Activated CD8-positive, alpha-beta T cell treated with anti-CD3 and anti-CD28 coated beads, Interleukin-2, amount 10 ng/mL, durations not matched to agents 7 days and 5 days (primary cell): ENCODE results near the gene PARD3. TPM values are rescaled to one million over a fixed set of nuclear protein-coding genes. Genes with fewer than 3 reads are reported as not detected.
"Not testable (repeated sequence)": the region's sequence is repeated elsewhere in the genome, so short reads cannot be mapped to it uniquely, and the experiment has no call there.

Experiments
- ATAC-seq: fragments of 150-1000 bp; cut with Tn5 transposase; one replicate; pipeline ENCODE4 v1.10.0; 2021; ENCODE audit warnings: moderate library complexity
- CTCF ChIA-PET: fragments of 350-600 bp; sonication (Branson Sonifier 250); formaldehyde crosslinking; loops from one replicate; lab custom pipeline; 2021; ENCODE audit warnings: antibody characterized with exemption; lab: Charles Lee
- POLR2A ChIA-PET: fragments of 350-600 bp; sonication (Branson Sonifier 250); formaldehyde crosslinking; loops from one replicate; lab custom pipeline; 2021; ENCODE audit warnings: antibody characterized with exemption; lab: Charles Lee
- DNase-seq: peaks from one replicate; pipeline ENCODE4 v3.0.0-alpha.2; 2020
- H3K27ac Mint-ChIP-seq: one replicate; pipeline ENCODE4 v1.8.0; 2021; ENCODE audit warnings: mild to moderate bottlenecking, mixed read lengths
- H3K27me3 Mint-ChIP-seq: one replicate; pipeline ENCODE4 v1.8.0; 2021; ENCODE audit warnings: low read depth, mixed read lengths
- H3K36me3 Mint-ChIP-seq: one replicate; pipeline ENCODE4 v1.8.0; 2021; ENCODE audit warnings: low read depth, mixed read lengths
- H3K4me1 Mint-ChIP-seq: one replicate; pipeline ENCODE4 v1.8.0; 2021; ENCODE audit warnings: low read depth, mixed read lengths
- H3K4me3 Mint-ChIP-seq: one replicate; pipeline ENCODE4 v1.8.0; 2021; ENCODE audit warnings: mild to moderate bottlenecking, mixed read lengths
- H3K9me3 Mint-ChIP-seq: one replicate; pipeline ENCODE4 v1.8.0; 2022; ENCODE audit warnings: mixed read lengths; ENCODE audit not compliant: insufficient read depth
- total RNA-seq, 2 experiments: library from RNA; stranded (reverse); gene quantifications; one replicate each; pipeline ENCODE4 v1.2.3, GENCODE V29; 2021

PARD3 gene
- total RNA-seq, 2 experiments from 2014 or later = 0.63 to 0.68 TPM

GRCh38 chr10:34716234-34716633 lies 98.9 kb downstream of the PARD3 start:
- H3K27me3 Mint-ChIP-seq = no peaks in the 10 kb centered on the region
- DNase-seq (no peak), ATAC-seq (no peak)
- H3K4me1 Mint-ChIP-seq = peaks cover 6% of the 10 kb centered on the region
- CTCF ChIA-PET = no interaction called here
- H3K9me3 Mint-ChIP-seq = no peaks in the 10 kb centered on the region
- no peaks in the 10 kb centered on the region for H3K36me3 Mint-ChIP-seq
- no peak overlapping the region for H3K4me3 Mint-ChIP-seq
- POLR2A ChIA-PET = no interaction called here
- H3K27ac Mint-ChIP-seq = no peak overlapping the region

GRCh38 chr10:34715511-34716187 lies 99.4 kb downstream of the PARD3 start:
- ChIA-PET POLR2A (no interaction called here), CTCF (no interaction called here)
- ATAC-seq (no peak), DNase-seq (no peak)
- Mint-ChIP-seq H3K4me3 (no peak overlapping the region), H3K27ac (no peak overlapping the region), H3K9me3 (no peaks in the 10 kb centered on the region), H3K27me3 (no peaks in the 10 kb centered on the region), H3K4me1 (peaks cover 6% of the 10 kb centered on the region), H3K36me3 (no peaks in the 10 kb centered on the region)

GRCh38 chr10:34713875-34714274 lies 101.2 kb downstream of the PARD3 start:
- H3K27ac Mint-ChIP-seq = no peak overlapping the region
- peaks cover 6% of the 10 kb centered on the region for H3K4me1 Mint-ChIP-seq
- POLR2A ChIA-PET = no interaction called here
- no peak overlapping the region for H3K4me3 Mint-ChIP-seq
- H3K9me3 Mint-ChIP-seq = no peaks in the 10 kb centered on the region
- no peak for ATAC-seq
- no peaks in the 10 kb centered on the region for H3K27me3 Mint-ChIP-seq
- no peak for DNase-seq
- CTCF ChIA-PET = no interaction called here
- H3K36me3 Mint-ChIP-seq = no peaks in the 10 kb centered on the region

- no peaks in the 10 kb centered on the region for H3K36me3 Mint-ChIP-seq
- POLR2A ChIA-PET = no interaction called here
Measured at GRCh38 chr10:34711500-34711899, 103.6 kb downstream of the PARD3 start.

GRCh38 chr10:34710391-34710751 lies 104.7 kb downstream of the PARD3 start:
- peaks cover 6% of the 10 kb centered on the region for H3K4me1 Mint-ChIP-seq
- ChIA-PET POLR2A (no interaction called here), CTCF (no interaction called here)
- no peak for ATAC-seq
- H3K27ac Mint-ChIP-seq = no peak overlapping the region
- H3K4me3 Mint-ChIP-seq = no peak overlapping the region
- H3K27me3 Mint-ChIP-seq = peaks cover 3% of the 10 kb centered on the region
- no peaks in the 10 kb centered on the region for H3K9me3 Mint-ChIP-seq
- H3K36me3 Mint-ChIP-seq = no peaks in the 10 kb centered on the region
- DNase-seq = no peak

More at GRCh38 chr10:34711500-34711899, 103.6 kb downstream of the PARD3 start:
- Mint-ChIP-seq H3K9me3 (no peaks in the 10 kb centered on the region), H3K27ac (no peak overlapping the region), H3K4me3 (no peak overlapping the region), H3K27me3 (no peaks in the 10 kb centered on the region), H3K4me1 (no peaks in the 10 kb centered on the region)
- DNase-seq (no peak), ATAC-seq (no peak)
- CTCF ChIA-PET = no interaction called here

GRCh38 chr10:34709637-34710390 lies 105.3 kb downstream of the PARD3 start:
- ChIA-PET POLR2A (no interaction called here), CTCF (no interaction called here)
- no peak for DNase-seq
- Mint-ChIP-seq H3K36me3 (no peaks in the 10 kb centered on the region), H3K9me3 (no peaks in the 10 kb centered on the region), H3K27ac (no peak overlapping the region), H3K27me3 (peaks cover 3% of the 10 kb centered on the region), H3K4me3 (no peak overlapping the region), H3K4me1 (peaks cover 6% of the 10 kb centered on the region)
- no peak for ATAC-seq

- peaks cover 6% of the 10 kb centered on the region for H3K4me1 Mint-ChIP-seq
- ATAC-seq (no peak), DNase-seq (no peak)
- H3K27me3 Mint-ChIP-seq = peaks cover 6% of the 10 kb centered on the region
- POLR2A ChIA-PET = no interaction called here
- no peak overlapping the region for H3K27ac Mint-ChIP-seq
- no peaks in the 10 kb centered on the region for H3K36me3 Mint-ChIP-seq
- no peak overlapping the region for H3K4me3 Mint-ChIP-seq
- CTCF ChIA-PET = no interaction called here
- no peaks in the 10 kb centered on the region for H3K9me3 Mint-ChIP-seq
Measured at GRCh38 chr10:34707656-34708055, 107.4 kb downstream of the PARD3 start.

GRCh38 chr10:34706992-34707391 lies 108.1 kb downstream of the PARD3 start:
- H3K4me3 Mint-ChIP-seq, H3K36me3 Mint-ChIP-seq, POLR2A ChIA-PET, H3K27ac Mint-ChIP-seq, H3K27me3 Mint-ChIP-seq, CTCF ChIA-PET, H3K4me1 Mint-ChIP-seq, ATAC-seq, H3K9me3 Mint-ChIP-seq, DNase-seq: not testable (repeated sequence)

- Mint-ChIP-seq H3K36me3 (no peaks in the 10 kb centered on the region), H3K27me3 (peaks cover 6% of the 10 kb centered on the region), H3K27ac (no peak overlapping the region), H3K4me3 (no peak overlapping the region), H3K4me1 (peaks cover 6% of the 10 kb centered on the region), H3K9me3 (no peaks in the 10 kb centered on the region)
- ChIA-PET CTCF (no interaction called here), POLR2A (no interaction called here)
- DNase-seq (no peak), ATAC-seq (no peak)
Measured at GRCh38 chr10:34706147-34706546, 108.9 kb downstream of the PARD3 start.

GRCh38 chr10:34705563-34705962 lies 109.5 kb downstream of the PARD3 start:
- Mint-ChIP-seq H3K27ac (no peak overlapping the region), H3K9me3 (no peaks in the 10 kb centered on the region)
- POLR2A ChIA-PET = no interaction called here

GRCh38 chr10:34704526-34705184 lies 110.4 kb downstream of the PARD3 start:
- peaks cover 9% of the 10 kb centered on the region for H3K27me3 Mint-ChIP-seq
- H3K9me3 Mint-ChIP-seq = no peaks in the 10 kb centered on the region
- DNase-seq (no peak), ATAC-seq (no peak)
- POLR2A ChIA-PET = no interaction called here
- no peak overlapping the region for H3K27ac Mint-ChIP-seq
- no peak overlapping the region for H3K4me3 Mint-ChIP-seq
- no peaks in the 10 kb centered on the region for H3K36me3 Mint-ChIP-seq
- CTCF ChIA-PET = no interaction called here
- H3K4me1 Mint-ChIP-seq = peaks cover 6% of the 10 kb centered on the region

More at GRCh38 chr10:34705563-34705962, 109.5 kb downstream of the PARD3 start:
- CTCF ChIA-PET = no interaction called here
- H3K36me3 Mint-ChIP-seq = no peaks in the 10 kb centered on the region
- peaks cover 9% of the 10 kb centered on the region for H3K27me3 Mint-ChIP-seq
- H3K4me1 Mint-ChIP-seq = peaks cover 6% of the 10 kb centered on the region
- no peak overlapping the region for H3K4me3 Mint-ChIP-seq
- ATAC-seq (no peak), DNase-seq (no peak)

GRCh38 chr10:34702982-34703381 lies 112.1 kb downstream of the PARD3 start:
- ChIA-PET POLR2A (no interaction called here), CTCF (no interaction called here)
- no peak overlapping the region for H3K4me3 Mint-ChIP-seq
- no peaks in the 10 kb centered on the region for H3K9me3 Mint-ChIP-seq
- ATAC-seq (no peak), DNase-seq (no peak)
- peaks cover 9% of the 10 kb centered on the region for H3K27me3 Mint-ChIP-seq
- H3K36me3 Mint-ChIP-seq = no peaks in the 10 kb centered on the region
- H3K4me1 Mint-ChIP-seq = peaks cover 10% of the 10 kb centered on the region
- H3K27ac Mint-ChIP-seq = no peak overlapping the region
